Liver (tissue), 9 donors: ENCODE results near the gene KSR1. TPM values are rescaled to one million over a fixed set of nuclear protein-coding genes. Genes with fewer than 3 reads are reported as not detected.

Source experiments
- DNase-seq: peaks from one replicate; pipeline ENCODE4 v3.0.0-alpha.2; 2017; ENCODE audit warnings: low spot score
- H3K27ac ChIP-seq, 2 donors: one replicate each; pipeline ENCODE4 v1.7.0; 2013; ENCODE audit warnings: inconsistent platforms in 2 of 2, low read length in 2 of 2, control low read depth in 1 of 2, low read depth in 1 of 2, mild to moderate bottlenecking in 1 of 2
- H3K27me3 ChIP-seq, 4 donors: one replicate each; pipeline versions ENCODE4 v1.6.1 to v1.7.0; 2013; ENCODE audit warnings: low read length in 3 of 4, inconsistent platforms in 1 of 4, mild to moderate bottlenecking in 1 of 4, moderate library complexity in 1 of 4; ENCODE audit not compliant: control insufficient read depth in 4 of 4, insufficient read depth in 4 of 4
- H3K36me3 ChIP-seq, 4 donors: one replicate each; pipeline versions ENCODE4 v1.6.1 to v1.7.0; 2013; ENCODE audit warnings: low read length in 3 of 4, mild to moderate bottlenecking in 3 of 4, low read depth in 1 of 4, moderate library complexity in 1 of 4; ENCODE audit not compliant: control insufficient read depth in 4 of 4, insufficient read depth in 3 of 4
- H3K4me1 ChIP-seq, 4 donors: one replicate each; pipeline versions ENCODE4 v1.6.1 to v1.7.0; 2013; ENCODE audit warnings: low read length in 3 of 4, mild to moderate bottlenecking in 3 of 4, moderate library complexity in 1 of 4; ENCODE audit not compliant: control insufficient read depth in 4 of 4, insufficient read depth in 4 of 4
- H3K4me3 ChIP-seq, 3 donors: one replicate each; pipeline versions ENCODE4 v1.6.1 to v1.7.0; 2013; ENCODE audit warnings: low read length in 3 of 3, control low read depth in 1 of 3, low read depth in 1 of 3, mild to moderate bottlenecking in 1 of 3
- H3K9ac ChIP-seq, 2 donors: one replicate each; pipeline ENCODE4 v1.7.0; 2013; ENCODE audit warnings: low read length in 2 of 2, mild to moderate bottlenecking in 2 of 2, moderate library complexity in 2 of 2, control low read depth in 1 of 2, low read depth in 1 of 2
- H3K9me3 ChIP-seq, 4 donors: one replicate each; pipeline versions ENCODE4 v1.6.1 to v1.7.0; 2013; ENCODE audit warnings: low read length in 3 of 4; ENCODE audit not compliant: control insufficient read depth in 4 of 4
- ATF3 ChIP-seq: IDR thresholded peaks from 2 replicates; pipeline ENCODE4 v1.6.1; 2016; ENCODE audit warnings: antibody characterized with exemption
- EGR1 ChIP-seq, 2 donors: IDR thresholded peaks; 2 replicates each; pipeline ENCODE4 v1.6.1; 2016 to 2018; ENCODE audit warnings: antibody characterized with exemption in 2 of 2, low read depth in 2 of 2
- FOXA1 ChIP-seq: IDR thresholded peaks from 2 replicates; pipeline ENCODE4 v1.6.1; 2016; ENCODE audit warnings: antibody characterized with exemption
- FOXA2 ChIP-seq: IDR thresholded peaks from 2 replicates; pipeline ENCODE4 v1.6.1; 2016; ENCODE audit warnings: antibody characterized with exemption
- GABPA ChIP-seq, 2 donors: IDR thresholded peaks in 1 of 2; conservative IDR thresholded peaks in 1 of 2; 2 replicates each; pipeline ENCODE4 v1.6.1; 2016; ENCODE audit warnings: antibody characterized with exemption in 2 of 2, mild to moderate bottlenecking in 1 of 2, moderate library complexity in 1 of 2
- HNF4A ChIP-seq, 2 donors: conservative IDR thresholded peaks; 2 replicates each; pipeline ENCODE4 v1.6.1; 2016; ENCODE audit warnings: antibody characterized with exemption in 2 of 2, mild to moderate bottlenecking in 2 of 2
- HNF4G ChIP-seq: IDR thresholded peaks from 2 replicates; pipeline ENCODE4 v1.6.1; 2016; ENCODE audit warnings: antibody characterized with exemption
- JUND ChIP-seq, 2 donors: IDR thresholded peaks; 2 replicates each; pipeline ENCODE4 v1.6.1; 2016; ENCODE audit warnings: antibody characterized with exemption in 2 of 2
- MAX ChIP-seq: IDR thresholded peaks from 2 replicates; pipeline ENCODE4 v1.6.1; 2016; ENCODE audit warnings: antibody characterized with exemption
- NR2F2 ChIP-seq: IDR thresholded peaks from 2 replicates; pipeline ENCODE4 v1.6.1; 2016; ENCODE audit warnings: antibody characterized with exemption
- REST ChIP-seq: IDR thresholded peaks from 2 replicates; pipeline ENCODE4 v1.6.1; 2016; ENCODE audit warnings: antibody characterized with exemption, mild to moderate bottlenecking
- RXRA ChIP-seq, 2 donors: IDR thresholded peaks; 2 replicates each; pipeline ENCODE4 v1.6.1; 2017 to 2018; ENCODE audit warnings: antibody characterized with exemption in 2 of 2, mild to moderate bottlenecking in 1 of 2
- SP1 ChIP-seq: IDR thresholded peaks from 2 replicates; pipeline ENCODE4 v1.6.1; 2018; ENCODE audit warnings: antibody characterized with exemption, mild to moderate bottlenecking
- TAF1 ChIP-seq: conservative IDR thresholded peaks from 2 replicates; pipeline ENCODE4 v1.6.1; 2016; ENCODE audit warnings: antibody characterized with exemption, mild to moderate bottlenecking
- YY1 ChIP-seq: IDR thresholded peaks from 2 replicates; pipeline ENCODE4 v1.6.1; 2016; ENCODE audit warnings: antibody characterized with exemption, mild to moderate bottlenecking
- ZBTB33 ChIP-seq: IDR thresholded peaks from 2 replicates; pipeline ENCODE4 v1.6.1; 2016; ENCODE audit warnings: antibody characterized with exemption
- WGBS: extraction: QIAGEN DNeasy Blood & Tissue Kit; methylation state at CpG from one replicate; pipeline ENCODE4 v1.1.7; 2013; 5-methylcytosine and 5-hydroxymethylcytosine counted together
- polyA plus RNA-seq, 2 donors: library from polyadenylated mRNA; stranded (reverse) in 1 of 2; unstranded in 1 of 2; fragments of 200-250 nt in 1 of 2; fragments of >200 nt in 1 of 2; fragmentation: Nextera tagmentation in 1 of 2; extraction: Ambion mirVana in 1 of 2; gene quantifications; one replicate each; pipeline versions ENCODE4 v1.2.1 to v1.2.3, GENCODE V29; 2013 to 2015
- total RNA-seq, 2 donors: library from RNA; depleted of rRNA; stranded (reverse); fragments of >200 nt; gene quantifications; one replicate each; pipeline ENCODE4 v1.2.3, GENCODE V29; 2014
- TF ChIP-seq, protein P1 (sequence below): fragments of 150-350 bp; IDR thresholded peaks from 2 replicates; pipeline ENCODE4 v1.5.1; 2017; ENCODE audit warnings: improper control_type of control experiment, low read depth, low read length; ENCODE audit not compliant: missing input control
- donor health status: healthy.
- donor health status: healthy.
- donor health status: healthy.
- donor health status: healthy.
- donor health status: healthy.

Gene KSR1
- total and polyA plus RNA-seq, 4 donors = 1.2 to 9.0 (median 4.1) TPM

DNA sequence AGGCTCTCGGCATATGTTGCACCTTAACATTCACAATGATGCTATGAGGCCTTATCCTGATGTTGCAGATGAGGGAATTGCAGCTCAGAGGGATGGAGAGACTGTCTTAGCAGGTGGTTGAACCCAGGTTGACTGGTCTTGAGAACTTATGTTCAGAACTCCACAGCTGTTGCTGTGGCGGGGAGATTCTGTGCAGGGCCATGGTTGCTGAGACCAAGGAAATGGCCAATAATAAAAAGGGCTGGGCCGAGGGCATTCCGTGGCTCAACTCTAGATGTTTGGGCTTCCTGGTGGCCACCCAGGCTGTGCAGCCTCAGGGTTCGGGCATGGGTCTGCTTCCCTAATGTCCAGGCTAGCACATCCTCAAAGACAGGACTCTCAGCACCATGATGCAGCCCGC lies 5.9 kb downstream of the KSR1 start:
- Histone ChIP-seq H3K9me3 (no peaks in the 10 kb centered on the region), H3K27me3 (no peaks in the 10 kb centered on the region), H3K4me1 (peaks cover 4 to 33% (median 29%) of the 10 kb centered on the region in 4 donors), H3K4me3 (no peak overlapping the region), H3K9ac (no peak overlapping the region), H3K27ac (no peak overlapping the region), H3K36me3 (no peaks in the 10 kb centered on the region)
- 92% methylated on average over 6 of the region's 6 CpGs for WGBS
- DNase-seq = no peak
- no peak for TF ChIP-seq HNF4A (conservative IDR thresholded peaks at IDR 0.05)
- no peak for TF ChIP-seq FOXA1
- TF ChIP-seq NR2F2 = no peak
- TF ChIP-seq SP1 = no peak
- TF ChIP-seq YY1 = no peak
- TF ChIP-seq HNF4G = no peak

DNA sequence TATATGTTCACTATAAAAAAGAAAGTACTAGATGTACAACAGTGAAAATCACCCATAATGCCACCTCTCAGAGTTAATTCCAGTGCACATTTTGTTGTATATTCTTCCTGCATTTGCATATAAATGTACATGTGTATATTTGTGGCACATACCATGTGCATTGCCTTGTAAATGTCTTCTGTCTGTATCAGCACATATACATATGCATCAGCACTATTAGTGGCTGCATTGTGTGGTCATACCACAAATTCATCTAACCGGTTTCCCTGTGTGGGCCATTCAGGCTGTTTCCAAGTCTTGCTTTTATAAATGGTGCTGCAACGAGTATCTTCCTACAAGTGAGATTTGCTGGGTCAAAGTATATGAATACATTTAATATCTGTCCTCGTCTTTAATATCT lies 6.5 kb downstream of the KSR1 start:
- TF ChIP-seq, protein P1, sequence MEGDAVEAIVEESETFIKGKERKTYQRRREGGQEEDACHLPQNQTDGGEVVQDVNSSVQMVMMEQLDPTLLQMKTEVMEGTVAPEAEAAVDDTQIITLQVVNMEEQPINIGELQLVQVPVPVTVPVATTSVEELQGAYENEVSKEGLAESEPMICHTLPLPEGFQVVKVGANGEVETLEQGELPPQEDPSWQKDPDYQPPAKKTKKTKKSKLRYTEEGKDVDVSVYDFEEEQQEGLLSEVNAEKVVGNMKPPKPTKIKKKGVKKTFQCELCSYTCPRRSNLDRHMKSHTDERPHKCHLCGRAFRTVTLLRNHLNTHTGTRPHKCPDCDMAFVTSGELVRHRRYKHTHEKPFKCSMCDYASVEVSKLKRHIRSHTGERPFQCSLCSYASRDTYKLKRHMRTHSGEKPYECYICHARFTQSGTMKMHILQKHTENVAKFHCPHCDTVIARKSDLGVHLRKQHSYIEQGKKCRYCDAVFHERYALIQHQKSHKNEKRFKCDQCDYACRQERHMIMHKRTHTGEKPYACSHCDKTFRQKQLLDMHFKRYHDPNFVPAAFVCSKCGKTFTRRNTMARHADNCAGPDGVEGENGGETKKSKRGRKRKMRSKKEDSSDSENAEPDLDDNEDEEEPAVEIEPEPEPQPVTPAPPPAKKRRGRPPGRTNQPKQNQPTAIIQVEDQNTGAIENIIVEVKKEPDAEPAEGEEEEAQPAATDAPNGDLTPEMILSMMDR = no peak
- TF ChIP-seq HNF4G (no peak), GABPA (IDR thresholded peaks at IDR 0.05 in 1 of 2, conservative IDR thresholded peaks at IDR 0.05 in 1 of 2) (no peak), REST (no peak), FOXA2 (no peak), FOXA1 (no peak), HNF4A (conservative IDR thresholded peaks at IDR 0.05) (no peak), MAX (no peak), SP1 (no peak), EGR1 (IDR thresholded peaks at IDR 0.05; ENCODE audit: low read depth in 2 of 2) (no peak), ATF3 (no peak), ZBTB33 (no peak), JUND (IDR thresholded peaks at IDR 0.05) (no peak), TAF1 (no peak), RXRA (IDR thresholded peaks at IDR 0.05) (no peak), NR2F2 (no peak)
- Histone ChIP-seq H3K27me3 (no peaks in the 10 kb centered on the region), H3K27ac (no peak overlapping the region), H3K9ac (no peak overlapping the region), H3K4me1 (peaks cover 4 to 28% (median 23%) of the 10 kb centered on the region in 4 donors), H3K9me3 (no peaks in the 10 kb centered on the region), H3K4me3 (no peak overlapping the region), H3K36me3 (no peaks in the 10 kb centered on the region)
- WGBS = 90% methylated on average over 3 of the region's 3 CpGs
- no peak for DNase-seq
